Measurements from ENCODE around the gene RENBP.

DNA sequence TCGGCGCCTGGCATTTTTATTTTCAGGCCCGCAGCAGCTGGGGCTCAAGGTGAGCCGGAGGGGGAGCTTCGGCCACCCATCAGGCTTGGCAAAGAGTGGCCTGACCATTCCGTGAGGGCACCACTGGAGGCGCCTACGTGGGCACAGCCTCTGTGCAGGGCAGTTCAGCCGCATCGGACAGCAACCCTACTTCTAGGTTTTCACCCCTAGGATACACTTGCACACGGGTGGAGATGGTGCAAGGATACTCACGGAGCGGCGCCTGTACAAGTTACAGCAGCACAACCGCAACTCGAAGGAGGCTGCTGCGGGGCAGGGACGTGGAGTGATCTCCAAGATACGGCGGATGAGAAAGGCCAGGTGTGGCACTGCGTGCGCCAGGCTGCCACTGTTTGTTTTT lies 16.3 kb upstream of the RENBP start:
- TF ChIP-seq, protein P1, sequence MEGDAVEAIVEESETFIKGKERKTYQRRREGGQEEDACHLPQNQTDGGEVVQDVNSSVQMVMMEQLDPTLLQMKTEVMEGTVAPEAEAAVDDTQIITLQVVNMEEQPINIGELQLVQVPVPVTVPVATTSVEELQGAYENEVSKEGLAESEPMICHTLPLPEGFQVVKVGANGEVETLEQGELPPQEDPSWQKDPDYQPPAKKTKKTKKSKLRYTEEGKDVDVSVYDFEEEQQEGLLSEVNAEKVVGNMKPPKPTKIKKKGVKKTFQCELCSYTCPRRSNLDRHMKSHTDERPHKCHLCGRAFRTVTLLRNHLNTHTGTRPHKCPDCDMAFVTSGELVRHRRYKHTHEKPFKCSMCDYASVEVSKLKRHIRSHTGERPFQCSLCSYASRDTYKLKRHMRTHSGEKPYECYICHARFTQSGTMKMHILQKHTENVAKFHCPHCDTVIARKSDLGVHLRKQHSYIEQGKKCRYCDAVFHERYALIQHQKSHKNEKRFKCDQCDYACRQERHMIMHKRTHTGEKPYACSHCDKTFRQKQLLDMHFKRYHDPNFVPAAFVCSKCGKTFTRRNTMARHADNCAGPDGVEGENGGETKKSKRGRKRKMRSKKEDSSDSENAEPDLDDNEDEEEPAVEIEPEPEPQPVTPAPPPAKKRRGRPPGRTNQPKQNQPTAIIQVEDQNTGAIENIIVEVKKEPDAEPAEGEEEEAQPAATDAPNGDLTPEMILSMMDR (IDR thresholded peaks at IDR 0.05), result no peak
- no peak for TF ChIP-seq POLR2A (IDR thresholded peaks at IDR 0.05)
